ENCODE data around the gene CEP76.
"Not testable (repeated sequence)": the region's sequence is repeated elsewhere in the genome, so short reads cannot be mapped to it uniquely, and the experiment has no call there.

CEP76 gene

DNA sequence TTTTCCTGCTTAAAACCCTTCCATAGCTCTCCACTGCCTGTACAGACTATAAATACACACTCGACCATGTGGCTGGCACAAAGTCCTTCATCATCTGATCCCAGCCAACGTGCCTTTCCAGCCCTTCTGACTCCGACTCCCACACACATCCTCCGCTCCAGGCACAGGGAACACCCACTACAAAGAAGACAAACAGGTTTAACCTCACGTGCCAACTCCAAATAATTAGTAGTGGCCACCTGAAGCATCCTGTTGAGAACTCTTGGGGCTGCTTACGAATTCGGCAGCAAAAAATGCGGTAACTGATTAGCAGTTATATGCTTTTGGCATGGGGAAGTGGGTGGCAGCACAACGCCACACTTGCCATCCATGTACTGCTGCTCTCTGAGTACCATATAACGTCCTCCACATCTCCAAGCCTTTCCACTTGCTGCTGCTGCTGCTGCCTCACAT is 56.7 kb downstream of the CEP76 start:
- Histone ChIP-seq H3K27ac (ENCODE audit: low read length) (no peak overlapping the region), H3K9me3 (ENCODE audit: insufficient read depth, low read length, severe bottlenecking) (no peaks in the 10 kb centered on the region), H3K36me3 (ENCODE audit: insufficient read depth, low read length) (no peaks in the 10 kb centered on the region), H3K4me2 (ENCODE audit: insufficient read depth, low read length) (no peak overlapping the region), H3K4me3 (ENCODE audit: low read depth in 1 of 2, low read length in 2 of 2) (no peak overlapping the region), H3K9ac (ENCODE audit: low read depth, low read length) (no peak overlapping the region), H2AFZ (ENCODE audit: low read depth, low read length) (no peak overlapping the region), H4K20me1 (ENCODE audit: insufficient read depth, low read length) (no peaks in the 10 kb centered on the region), H3K4me1 (ENCODE audit: insufficient read depth, low read length) (no peaks in the 10 kb centered on the region), H3K27me3 (ENCODE audit: insufficient read depth, low read length, poor library complexity) (no peaks in the 10 kb centered on the region), H3K79me2 (ENCODE audit: insufficient read depth, low read length) (no peaks in the 10 kb centered on the region)
- TF ChIP-seq CTCF (IDR thresholded peaks at IDR 0.05; ENCODE audit: borderline replicate concordance, extremely low read depth, low read length, poor library complexity, severe bottlenecking) = no peak
- no peak for TF ChIP-seq EZH2 (IDR thresholded peaks at IDR 0.05; ENCODE audit: borderline replicate concordance, low read depth, low read length, severe bottlenecking)
- DNase-seq = no peak
- ATAC-seq (ENCODE audit: insufficient read depth, low read depth) = no peak

DNA sequence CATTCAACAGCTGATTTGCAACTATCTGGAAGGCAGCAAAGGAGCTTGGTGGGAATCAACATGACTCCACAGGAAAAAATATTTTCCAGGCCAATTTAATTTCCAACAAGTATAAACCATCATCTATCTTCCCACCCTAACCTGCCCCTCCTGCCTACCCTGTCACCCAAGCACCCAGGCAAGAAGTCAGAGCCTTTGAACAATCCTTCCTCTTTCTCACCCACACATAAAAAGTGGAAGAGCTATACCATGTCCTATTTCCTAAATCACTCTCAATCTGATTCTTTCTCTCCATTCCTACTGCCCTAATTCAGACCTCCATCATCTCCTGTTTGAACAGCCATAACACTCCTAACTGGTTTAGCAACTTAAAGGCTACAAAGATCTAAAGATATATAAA is 57.3 kb downstream of the CEP76 start:
- Histone ChIP-seq H3K27me3 (ENCODE audit: insufficient read depth, low read length, poor library complexity) (no peaks in the 10 kb centered on the region), H3K4me1 (ENCODE audit: insufficient read depth, low read length) (no peaks in the 10 kb centered on the region), H3K9me3 (ENCODE audit: insufficient read depth, low read length, severe bottlenecking) (no peaks in the 10 kb centered on the region), H3K4me2 (ENCODE audit: insufficient read depth, low read length) (no peak overlapping the region), H3K4me3 (ENCODE audit: low read depth in 1 of 2, low read length in 2 of 2) (no peak overlapping the region), H4K20me1 (ENCODE audit: insufficient read depth, low read length) (no peaks in the 10 kb centered on the region), H3K9ac (ENCODE audit: low read depth, low read length) (no peak overlapping the region), H2AFZ (ENCODE audit: low read depth, low read length) (no peak overlapping the region), H3K36me3 (ENCODE audit: insufficient read depth, low read length) (no peaks in the 10 kb centered on the region), H3K79me2 (ENCODE audit: insufficient read depth, low read length) (no peaks in the 10 kb centered on the region), H3K27ac (ENCODE audit: low read length) (no peak overlapping the region)
- no peak for ATAC-seq (ENCODE audit: insufficient read depth, low read depth)
- DNase-seq = no peak
- no peak for TF ChIP-seq EZH2 (IDR thresholded peaks at IDR 0.05; ENCODE audit: borderline replicate concordance, low read depth, low read length, severe bottlenecking)
- no peak for TF ChIP-seq CTCF (IDR thresholded peaks at IDR 0.05; ENCODE audit: borderline replicate concordance, extremely low read depth, low read length, poor library complexity, severe bottlenecking)

- H3K9ac ChIP-seq (ENCODE audit: low read depth, low read length); H4K20me1 ChIP-seq (ENCODE audit: insufficient read depth, low read length); ATAC-seq (ENCODE audit: insufficient read depth, low read depth); H2AFZ ChIP-seq (ENCODE audit: low read depth, low read length); DNase-seq; H3K4me3 ChIP-seq (ENCODE audit: low read depth in 1 of 2, low read length in 2 of 2); H3K79me2 ChIP-seq (ENCODE audit: insufficient read depth, low read length); H3K27me3 ChIP-seq (ENCODE audit: insufficient read depth, low read length, poor library complexity); H3K4me1 ChIP-seq (ENCODE audit: insufficient read depth, low read length); H3K27ac ChIP-seq (ENCODE audit: low read length); H3K36me3 ChIP-seq (ENCODE audit: insufficient read depth, low read length); H3K4me2 ChIP-seq (ENCODE audit: insufficient read depth, low read length); H3K9me3 ChIP-seq (ENCODE audit: insufficient read depth, low read length, severe bottlenecking): not testable (repeated sequence)
Measured at GRCh38 chr18:12643756-12644155, 58.8 kb downstream of the CEP76 start.

DNA sequence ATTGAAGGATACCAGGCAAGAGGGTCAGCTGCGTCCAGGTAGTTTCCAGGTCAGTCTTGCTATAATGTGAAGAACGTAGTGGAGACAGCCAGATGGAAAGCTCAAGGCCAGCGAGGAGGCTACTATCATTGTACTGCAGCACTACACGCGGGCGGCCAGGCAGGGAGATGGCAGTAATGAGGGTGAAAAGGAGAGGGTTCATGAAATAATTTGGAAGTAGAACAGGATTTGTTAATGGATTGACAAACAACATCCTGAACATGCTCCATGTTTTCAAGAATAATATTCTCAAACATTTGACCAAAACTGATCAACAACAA is 61.7 kb downstream of the CEP76 start:
- no peak for DNase-seq
- Histone ChIP-seq H2AFZ (ENCODE audit: low read depth, low read length) (no peak overlapping the region), H3K27ac (ENCODE audit: low read length) (no peak overlapping the region), H3K4me3 (ENCODE audit: low read depth in 1 of 2, low read length in 2 of 2) (no peak overlapping the region), H3K79me2 (ENCODE audit: insufficient read depth, low read length) (no peaks in the 10 kb centered on the region), H3K36me3 (ENCODE audit: insufficient read depth, low read length) (no peaks in the 10 kb centered on the region), H3K27me3 (ENCODE audit: insufficient read depth, low read length, poor library complexity) (no peaks in the 10 kb centered on the region), H3K4me1 (ENCODE audit: insufficient read depth, low read length) (no peaks in the 10 kb centered on the region), H4K20me1 (ENCODE audit: insufficient read depth, low read length) (no peaks in the 10 kb centered on the region), H3K9ac (ENCODE audit: low read depth, low read length) (no peak overlapping the region), H3K4me2 (ENCODE audit: insufficient read depth, low read length) (no peak overlapping the region), H3K9me3 (ENCODE audit: insufficient read depth, low read length, severe bottlenecking) (no peaks in the 10 kb centered on the region)
- no peak for ATAC-seq (ENCODE audit: insufficient read depth, low read depth)
- no peak for TF ChIP-seq EZH2 (IDR thresholded peaks at IDR 0.05; ENCODE audit: borderline replicate concordance, low read depth, low read length, severe bottlenecking)
- no peak for TF ChIP-seq CTCF (IDR thresholded peaks at IDR 0.05; ENCODE audit: borderline replicate concordance, extremely low read depth, low read length, poor library complexity, severe bottlenecking)

Data from DND-41 (cell line).